GM21737 (cell line): ENCODE results near the gene LRRC28.

ENCODE experiments used
- ATAC-seq: cut with Tn5 transposase; IDR thresholded peaks from one replicate; pipeline ENCODE4 v1.9.1; 2021; ENCODE audit warnings: mild to moderate bottlenecking, moderate library complexity; ENCODE audit not compliant: unreplicated experiment

Gene LRRC28

GRCh38 chr15:99248000-99248715, 3.1 kb upstream of the LRRC28 start:
- ATAC-seq: no peak

DNA sequence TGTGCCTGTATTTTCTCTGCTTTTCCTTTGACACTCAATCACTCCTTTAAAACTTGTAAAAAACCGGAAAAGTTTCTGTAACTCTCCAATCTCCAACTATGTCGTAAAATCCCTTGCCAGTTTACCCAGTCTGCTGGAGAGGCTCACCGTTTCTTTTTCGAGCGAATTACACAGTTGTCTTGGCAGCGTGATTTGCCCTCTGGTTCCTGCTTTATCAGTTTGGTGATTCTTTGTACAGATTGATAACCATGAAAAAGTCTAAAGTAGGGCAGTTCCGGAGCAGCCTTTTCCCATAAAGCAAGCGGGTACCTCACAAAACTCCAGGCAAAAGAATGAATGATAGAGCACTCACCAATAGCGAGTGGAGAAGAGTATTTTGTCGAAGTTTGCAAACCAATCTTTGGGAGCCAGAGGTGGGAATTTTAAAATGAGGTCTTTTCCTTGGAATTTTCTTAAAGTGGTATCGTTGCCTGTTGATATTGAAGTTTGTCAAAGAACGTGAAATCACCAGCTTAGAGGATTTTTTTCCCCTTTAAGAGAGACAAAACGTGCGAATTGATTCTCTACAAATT, 1.9 kb upstream of the LRRC28 start, which contains the start of gene TTC23:
TSS of gene TTC23 (minus strand) at position 312 of the 572 bp plus-strand sequence. CDS start 20,869 bp downstream, outside the sequence.
- no peak for ATAC-seq

GRCh38 chr15:99250001-99250400, 1.3 kb upstream of the LRRC28 start:
- no peak for ATAC-seq

GRCh38 chr15:99250494-99250856, 806 bp upstream of the LRRC28 start:
- no peak for ATAC-seq

- no peak for ATAC-seq
These were observed 1.0 kb downstream of the LRRC28 start for GRCh38 chr15:99252326-99252725.

DNA sequence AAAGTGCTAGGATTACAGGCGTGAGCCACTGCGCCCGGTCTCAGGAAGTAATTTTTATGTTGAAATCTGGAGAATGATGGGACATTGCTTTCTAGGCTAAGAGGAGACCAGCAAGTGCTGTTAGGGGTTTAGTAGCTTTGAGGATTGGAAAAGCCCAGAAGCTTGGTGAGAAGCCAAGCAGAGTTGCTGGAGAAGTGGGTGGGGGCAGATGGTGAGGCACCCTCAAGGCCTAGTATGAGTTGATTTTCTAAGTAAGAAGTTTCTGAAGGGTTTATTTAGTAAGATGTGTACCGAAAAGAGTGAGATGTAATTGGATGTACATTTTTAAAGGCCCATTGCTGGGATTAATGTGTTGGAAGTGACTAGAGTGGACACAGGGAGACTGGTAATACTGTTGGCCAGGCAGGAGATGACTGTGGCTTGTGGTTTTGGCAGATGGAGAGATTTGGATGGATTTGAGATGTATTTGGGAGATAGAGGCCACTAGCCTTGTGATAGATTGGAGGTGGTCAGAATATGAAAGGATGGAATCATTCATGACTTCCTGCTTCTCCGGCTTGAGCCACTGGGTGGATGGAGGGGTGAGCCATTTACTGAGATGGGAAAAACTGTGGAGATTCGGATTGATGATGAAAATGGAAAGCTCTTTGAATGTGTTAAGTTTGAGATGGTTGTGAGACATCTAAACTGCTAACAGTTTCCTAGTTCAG, 2.3 kb downstream of the LRRC28 start:
- ATAC-seq: no peak

DNA sequence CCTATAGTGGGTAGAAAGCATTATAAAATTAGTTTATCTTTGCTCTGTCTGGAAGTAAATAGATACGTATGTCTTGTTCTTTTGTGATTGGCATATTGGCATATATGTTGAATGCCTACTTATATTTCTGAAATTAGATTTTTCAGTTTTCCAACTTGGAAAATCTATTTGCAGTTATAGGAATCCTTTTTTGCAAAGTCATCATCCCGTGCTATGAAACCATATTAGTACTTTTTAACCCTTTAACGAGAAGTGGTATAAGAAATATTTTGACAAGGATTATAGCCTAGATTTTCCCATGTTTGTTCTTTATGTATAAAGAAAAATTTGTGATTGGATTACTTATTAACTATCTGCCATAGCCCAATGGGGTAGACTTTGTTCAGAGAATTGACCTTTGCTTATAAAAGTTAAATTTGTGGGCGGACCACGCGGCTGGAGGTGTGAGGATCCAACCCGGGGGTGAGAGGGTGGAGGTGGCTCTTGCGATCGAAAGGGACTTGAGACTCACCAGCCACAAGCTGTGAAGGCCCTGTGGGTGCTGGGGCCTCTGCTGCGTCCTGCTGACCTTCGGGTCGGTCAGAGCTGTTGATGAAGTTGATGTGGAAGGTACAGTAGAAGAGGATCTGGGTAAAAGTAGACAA, 5.9 kb downstream of the LRRC28 start:
- ATAC-seq: no peak

DNA sequence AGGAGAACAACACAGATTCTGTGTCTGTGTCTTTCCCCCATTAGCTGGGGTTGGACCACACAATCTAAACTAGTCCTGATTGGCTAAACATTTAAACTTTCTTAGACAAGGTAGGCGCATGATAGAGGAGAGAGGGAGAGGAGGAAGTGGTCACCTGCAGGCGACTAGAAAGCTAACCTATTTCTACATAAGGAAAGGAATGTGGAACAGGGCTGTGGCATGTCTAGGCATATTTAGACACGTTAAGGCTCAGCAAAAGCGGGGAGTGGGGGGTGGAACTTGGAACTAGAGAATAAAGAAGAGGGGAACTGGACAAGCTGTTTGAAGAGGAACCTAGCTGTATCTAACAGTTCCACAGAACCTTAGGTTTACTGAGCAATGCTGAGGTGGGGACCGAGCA, 12.8 kb downstream of the LRRC28 start:
- ATAC-seq: no peak

DNA sequence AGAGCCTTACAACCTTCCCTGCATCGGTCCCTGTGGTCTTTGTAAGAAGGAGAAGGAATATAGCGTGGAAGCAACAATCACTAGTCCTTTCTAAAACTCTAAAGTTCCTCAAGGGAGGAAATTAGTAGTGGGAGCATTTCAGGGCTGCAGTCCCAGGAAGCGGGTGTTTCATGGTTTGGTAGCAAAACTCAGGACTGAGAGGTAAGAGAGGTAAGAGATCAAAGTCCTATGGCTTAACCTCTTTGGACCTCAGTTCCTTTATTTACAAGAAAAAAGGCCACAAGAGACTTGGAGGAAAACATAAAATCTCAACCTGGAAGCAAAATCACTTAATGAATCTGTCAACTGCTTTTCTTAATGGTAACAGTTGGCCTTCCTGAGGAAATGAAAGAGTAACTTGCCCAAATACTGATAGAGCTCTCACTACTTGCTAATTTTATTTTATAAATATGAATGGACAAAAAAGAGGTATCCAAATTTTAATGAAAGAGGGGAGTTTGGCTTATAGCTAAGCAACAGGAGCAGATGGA, 14.3 kb downstream of the LRRC28 start:
- ATAC-seq: no peak

- ATAC-seq: no peak
These were observed 16.7 kb downstream of the LRRC28 start for GRCh38 chr15:99267957-99268356.

- ATAC-seq: no peak
These were observed 17.1 kb downstream of the LRRC28 start for GRCh38 chr15:99268431-99268830.

GRCh38 chr15:99273801-99274200, 22.5 kb downstream of the LRRC28 start:
- no peak for ATAC-seq

DNA sequence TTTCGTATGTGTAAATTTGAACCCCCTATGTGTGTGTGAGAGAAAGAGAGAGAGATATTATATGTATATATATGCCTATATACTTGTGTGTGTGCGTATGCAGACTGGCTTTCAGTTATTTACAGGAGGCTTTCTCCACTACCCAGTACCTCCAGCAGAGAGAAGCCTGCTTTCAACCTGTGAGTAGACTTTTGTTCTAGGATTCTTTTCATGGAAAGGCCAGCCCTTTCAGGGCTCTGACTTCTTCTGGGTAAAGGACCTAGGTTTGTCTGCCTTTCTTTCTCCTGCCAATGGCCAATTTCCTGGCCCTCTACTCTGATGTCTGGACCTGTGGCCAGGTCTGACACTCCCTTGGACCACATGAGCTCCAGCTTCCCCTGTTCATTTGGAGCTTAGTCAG, 23.8 kb downstream of the LRRC28 start:
- no peak for ATAC-seq

DNA sequence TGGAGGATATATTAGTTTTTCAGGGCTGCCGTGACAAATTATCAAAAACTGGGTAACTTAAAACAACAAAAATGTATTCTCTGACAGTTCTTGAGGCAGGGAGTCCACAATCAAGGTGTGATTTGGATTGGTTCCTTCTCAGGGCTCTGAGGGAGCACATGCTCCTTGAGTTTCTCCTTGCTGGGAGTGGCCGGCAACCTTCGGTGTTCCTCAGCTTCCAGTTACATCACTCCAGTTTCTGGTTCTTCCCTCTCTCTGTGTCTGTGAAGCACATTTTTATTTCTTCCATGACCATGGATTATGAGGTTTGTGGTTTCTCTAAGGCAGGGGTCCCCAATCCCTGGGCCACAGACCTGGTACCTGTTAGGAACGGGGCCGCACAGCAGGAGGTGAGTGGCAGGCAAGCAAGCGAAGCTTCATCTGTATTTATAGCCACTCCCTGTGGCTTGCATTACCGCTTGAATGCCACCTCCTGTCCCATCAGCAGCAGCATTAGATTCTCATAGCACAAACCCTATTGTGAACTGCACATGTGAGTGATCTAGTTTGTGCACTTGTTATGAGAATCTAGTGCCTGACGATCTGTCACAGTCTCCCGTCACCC, 24.3 kb downstream of the LRRC28 start:
- ATAC-seq: no peak

- ATAC-seq: no peak
These were observed 28.0 kb downstream of the LRRC28 start for GRCh38 chr15:99279290-99279689.

DNA sequence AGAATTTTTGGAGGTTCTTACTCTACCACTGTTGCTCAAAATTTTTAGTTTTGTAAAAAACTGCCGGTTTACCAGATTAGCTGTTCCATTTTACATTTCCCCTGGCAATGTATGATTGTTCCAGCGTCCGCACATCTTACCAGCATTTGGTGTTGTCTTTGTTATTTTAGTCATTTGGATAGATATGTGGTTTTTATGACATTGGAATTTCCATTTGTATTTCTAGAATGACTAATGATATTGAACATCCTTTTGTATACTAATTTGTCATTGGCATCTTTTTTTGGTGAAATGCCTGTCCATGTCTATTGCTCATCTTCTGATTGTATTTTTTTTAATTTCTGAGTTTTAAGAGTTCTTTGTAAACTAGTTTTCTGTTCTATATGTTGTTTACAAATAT, 28.5 kb downstream of the LRRC28 start:
- no peak for ATAC-seq

GRCh38 chr15:99282121-99282520, 30.8 kb downstream of the LRRC28 start:
- ATAC-seq: no peak

DNA sequence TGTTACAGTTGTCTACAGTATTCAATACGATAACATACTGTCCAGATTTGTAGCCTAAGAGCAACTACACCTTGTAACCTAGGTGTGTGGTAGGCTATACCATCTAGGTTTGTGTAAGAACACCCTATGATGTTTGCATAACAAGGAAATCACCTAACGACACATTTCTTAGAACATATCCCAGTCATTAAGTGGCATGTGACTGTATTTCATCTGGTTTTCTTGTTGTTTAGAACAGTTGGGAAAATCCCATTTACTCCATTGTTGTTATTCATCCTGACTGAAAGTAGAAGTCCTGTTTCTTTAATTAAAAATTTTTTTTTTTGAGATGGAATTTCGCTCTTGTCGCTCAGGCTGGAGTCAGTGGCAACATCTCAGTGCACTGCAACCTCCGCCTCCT, 31.3 kb downstream of the LRRC28 start:
- ATAC-seq: no peak

DNA sequence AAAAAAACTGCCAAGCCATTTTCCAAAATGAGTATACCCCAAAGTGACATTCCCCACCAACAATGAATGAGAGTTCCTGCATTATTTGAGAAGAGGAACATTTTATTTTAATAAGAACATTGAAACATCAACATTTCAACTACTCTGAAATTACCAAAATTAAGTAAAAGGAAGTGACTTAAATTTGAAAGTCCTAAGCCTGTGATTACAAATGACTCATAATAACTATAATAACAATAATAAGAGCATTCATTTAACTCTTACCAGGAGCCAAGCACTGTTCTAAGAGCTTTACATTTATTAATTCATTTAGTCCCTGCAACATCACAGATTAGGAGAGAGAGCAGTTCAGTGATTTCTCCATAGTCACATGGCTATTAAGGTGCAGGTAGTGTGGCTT, 32.4 kb downstream of the LRRC28 start:
- no peak for ATAC-seq

- no peak for ATAC-seq
These were observed 40.4 kb downstream of the LRRC28 start for GRCh38 chr15:99291643-99292042.

GRCh38 chr15:99295840-99296239, 44.6 kb downstream of the LRRC28 start:
- ATAC-seq: no peak
